HCT116 (cell line): ENCODE data around the gene FNDC4.

ENCODE experiments used
- CTCF ChIP-seq, 3 experiments: fragments of 200-600 bp in 1 of 3; sonication (generic) in 1 of 3; IDR thresholded peaks in 2 of 3; conservative IDR thresholded peaks in 1 of 3; 2 replicates each; pipeline ENCODE4 v1.5.1; 2012 to 2017; ENCODE audit warnings: low read depth in 2 of 3, low read length in 2 of 3, antibody characterized with exemption in 1 of 3, borderline replicate concordance in 1 of 3, control low read depth in 1 of 3, mild to moderate bottlenecking in 1 of 3, mixed read lengths in 1 of 3, mixed run types in 1 of 3, moderate library complexity in 1 of 3; ENCODE audit not compliant: insufficient read depth in 1 of 3
- EZH2 ChIP-seq: fragments of 200-600 bp; sonication (generic); IDR thresholded peaks from 2 replicates; pipeline ENCODE4 v1.6.1; 2017; ENCODE audit warnings: antibody characterized with exemption, mixed run types
- JUND ChIP-seq: IDR thresholded peaks from 2 replicates; pipeline ENCODE4 v1.6.1; 2012
- POLR2A ChIP-seq: IDR thresholded peaks from 2 replicates; pipeline ENCODE4 v1.7.0; 2011; ENCODE audit warnings: borderline replicate concordance; ENCODE audit not compliant: insufficient read depth, insufficient read length; ENCODE audit errors: extremely low read depth
- SP1 ChIP-seq: IDR thresholded peaks from 2 replicates; pipeline ENCODE4 v1.6.1; 2012; ENCODE audit warnings: low read depth
- TF ChIP-seq, protein P1 (sequence below): IDR thresholded peaks from 2 replicates; pipeline ENCODE4 v1.6.1; 2012; ENCODE audit warnings: low read depth

DNA sequence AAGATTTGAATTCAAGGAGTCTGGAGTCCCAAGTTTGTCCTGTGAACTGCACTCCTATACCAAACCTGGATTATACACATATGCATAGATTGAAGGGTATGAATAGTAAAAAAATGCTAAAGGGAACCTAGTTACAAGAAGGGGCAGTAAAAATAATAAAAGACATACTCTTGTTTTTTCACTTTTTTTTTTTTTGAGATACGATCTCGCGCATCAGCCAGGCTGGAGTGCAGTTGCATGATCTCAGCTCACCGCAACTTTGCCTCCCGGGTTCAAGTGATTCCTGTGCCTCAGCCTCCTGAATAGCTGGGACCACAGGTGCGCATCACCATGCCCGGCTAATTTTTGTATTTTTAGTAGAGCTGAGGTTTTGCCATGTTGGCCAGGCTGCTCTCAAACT is 30.6 kb downstream of the FNDC4 start:
- no peak for TF ChIP-seq CTCF (IDR thresholded peaks at IDR 0.05 in 2 of 3, conservative IDR thresholded peaks at IDR 0.05 in 1 of 3; ENCODE audit: borderline replicate concordance in 1 of 3, insufficient read depth in 1 of 3, low read depth in 2 of 3, low read length in 2 of 3)
- no peak for TF ChIP-seq EZH2
- no peak for TF ChIP-seq POLR2A
- TF ChIP-seq JUND = no peak
- TF ChIP-seq SP1 = no peak
- TF ChIP-seq, protein P1, sequence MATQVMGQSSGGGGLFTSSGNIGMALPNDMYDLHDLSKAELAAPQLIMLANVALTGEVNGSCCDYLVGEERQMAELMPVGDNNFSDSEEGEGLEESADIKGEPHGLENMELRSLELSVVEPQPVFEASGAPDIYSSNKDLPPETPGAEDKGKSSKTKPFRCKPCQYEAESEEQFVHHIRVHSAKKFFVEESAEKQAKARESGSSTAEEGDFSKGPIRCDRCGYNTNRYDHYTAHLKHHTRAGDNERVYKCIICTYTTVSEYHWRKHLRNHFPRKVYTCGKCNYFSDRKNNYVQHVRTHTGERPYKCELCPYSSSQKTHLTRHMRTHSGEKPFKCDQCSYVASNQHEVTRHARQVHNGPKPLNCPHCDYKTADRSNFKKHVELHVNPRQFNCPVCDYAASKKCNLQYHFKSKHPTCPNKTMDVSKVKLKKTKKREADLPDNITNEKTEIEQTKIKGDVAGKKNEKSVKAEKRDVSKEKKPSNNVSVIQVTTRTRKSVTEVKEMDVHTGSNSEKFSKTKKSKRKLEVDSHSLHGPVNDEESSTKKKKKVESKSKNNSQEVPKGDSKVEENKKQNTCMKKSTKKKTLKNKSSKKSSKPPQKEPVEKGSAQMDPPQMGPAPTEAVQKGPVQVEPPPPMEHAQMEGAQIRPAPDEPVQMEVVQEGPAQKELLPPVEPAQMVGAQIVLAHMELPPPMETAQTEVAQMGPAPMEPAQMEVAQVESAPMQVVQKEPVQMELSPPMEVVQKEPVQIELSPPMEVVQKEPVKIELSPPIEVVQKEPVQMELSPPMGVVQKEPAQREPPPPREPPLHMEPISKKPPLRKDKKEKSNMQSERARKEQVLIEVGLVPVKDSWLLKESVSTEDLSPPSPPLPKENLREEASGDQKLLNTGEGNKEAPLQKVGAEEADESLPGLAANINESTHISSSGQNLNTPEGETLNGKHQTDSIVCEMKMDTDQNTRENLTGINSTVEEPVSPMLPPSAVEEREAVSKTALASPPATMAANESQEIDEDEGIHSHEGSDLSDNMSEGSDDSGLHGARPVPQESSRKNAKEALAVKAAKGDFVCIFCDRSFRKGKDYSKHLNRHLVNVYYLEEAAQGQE = no peak
